Activated CD8-positive, alpha-beta memory T cell treated with anti-CD3 and anti-CD28 coated beads for 36 hours (primary cell): Measurements from ENCODE around the gene FBXO39. TPM values are rescaled to one million over a fixed set of nuclear protein-coding genes. Genes with fewer than 3 reads are reported as not detected.

ENCODE experiments used
- total RNA-seq, 2 experiments: library from RNA; stranded (reverse); gene quantifications; one replicate each; pipeline ENCODE4 v1.2.3, GENCODE V29; 2021

The FBXO39 gene
- total RNA-seq, 2 experiments from 2014 or later, result not detected

Other genes starting within 250 kb of the FBXO39 start
- gene PITPNM3, start 219.7 kb upstream of the FBXO39 start, total RNA-seq, result under 1 TPM; 0.44 to 0.59 TPM
- gene KIAA0753, start 135.5 kb upstream of the FBXO39 start, total RNA-seq, result 10 to 100 TPM; 20.8 to 21.4 TPM
- 100 to 1,000 TPM; 121 to 126 TPM for gene TXNDC17, start 135.2 kb upstream of the FBXO39 start, total RNA-seq
- gene MED31, start 124.6 kb upstream of the FBXO39 start, total RNA-seq, result 10 to 100 TPM; 25.2 to 28.5 TPM
- 1 to 10 TPM; 1.5 TPM for gene C17orf100, start 124.5 kb upstream of the FBXO39 start, total RNA-seq
- not detected for gene SLC13A5, start 62.8 kb upstream of the FBXO39 start, total RNA-seq
- 1 to 10 TPM; 2.2 to 2.7 TPM for gene XAF1, start 20.2 kb upstream of the FBXO39 start, total RNA-seq
- not detected for gene TEKT1, start 55.5 kb downstream of the FBXO39 start, total RNA-seq
- gene ALOX12, start 219.8 kb downstream of the FBXO39 start, total RNA-seq, result not detected
- gene RNASEK, start 236.4 kb downstream of the FBXO39 start, total RNA-seq, result 100 to 1,000 TPM; 143 to 144 TPM
- gene BCL6B, start 246.8 kb downstream of the FBXO39 start, total RNA-seq, result 1 to 10 TPM in 1 of 2 experiments, under 1 TPM in 1; 0.86 to 1.0 TPM